Activated CD8-positive, alpha-beta T cell treated with anti-CD3 and anti-CD28 coated beads, Interleukin-2, amount 10 ng/mL, durations not matched to agents 7 days and 5 days (primary cell): Measurements from ENCODE around the gene DDX6. TPM values are rescaled to one million over a fixed set of nuclear protein-coding genes. Genes with fewer than 3 reads are reported as not detected.

ENCODE experiments used
- total RNA-seq, 2 experiments: library from RNA; stranded (reverse); gene quantifications; one replicate each; pipeline ENCODE4 v1.2.3, GENCODE V29; 2021

Gene DDX6
- total RNA-seq, 2 experiments from 2014 or later = 143 to 152 TPM

Other genes with a start within 250 kb of the DDX6 start
- 10 to 100 TPM; 12.0 to 12.3 TPM for gene IFT46, start 225.2 kb downstream of the DDX6 start, total RNA-seq
- 100 to 1,000 TPM; 106 to 109 TPM for gene ARCN1, start 218.8 kb downstream of the DDX6 start, total RNA-seq
- gene PHLDB1, start 183.5 kb downstream of the DDX6 start, total RNA-seq = under 1 TPM; 0.63 to 0.76 TPM
- not detected for gene TREH, start 111.5 kb downstream of the DDX6 start, total RNA-seq
- under 1 TPM; 0.08 to 0.18 TPM for gene CXCR5, start 92.7 kb upstream of the DDX6 start, total RNA-seq
- gene BCL9L, start 134.8 kb upstream of the DDX6 start, total RNA-seq = 10 to 100 TPM; 70.0 to 70.6 TPM
- not detected for gene UPK2, start 165.1 kb upstream of the DDX6 start, total RNA-seq
- gene FOXR1, start 180.6 kb upstream of the DDX6 start, total RNA-seq = not detected
- gene CENATAC, start 207.0 kb upstream of the DDX6 start, total RNA-seq = 10 to 100 TPM; 39.3 to 41.1 TPM
- 1,000 to 10,000 TPM; 1,115 to 1,170 TPM for gene RPS25, start 227.2 kb upstream of the DDX6 start, total RNA-seq
- 10 to 100 TPM; 58.6 to 65.0 TPM for gene TRAPPC4, start 227.6 kb upstream of the DDX6 start, total RNA-seq
- 10 to 100 TPM; 22.4 to 26.6 TPM for gene SLC37A4, start 239.7 kb upstream of the DDX6 start, total RNA-seq